Measurements from ENCODE around the gene RNFT2. TPM values are rescaled to one million over a fixed set of nuclear protein-coding genes. Genes with fewer than 3 reads are reported as not detected.
A peak's percentile ranks its signal among the peaks of the same experiment; 100 is the strongest.

The RNFT2 gene
- total RNA-seq, 1 experiment from 2014 or later: 29.5 TPM

DNA sequence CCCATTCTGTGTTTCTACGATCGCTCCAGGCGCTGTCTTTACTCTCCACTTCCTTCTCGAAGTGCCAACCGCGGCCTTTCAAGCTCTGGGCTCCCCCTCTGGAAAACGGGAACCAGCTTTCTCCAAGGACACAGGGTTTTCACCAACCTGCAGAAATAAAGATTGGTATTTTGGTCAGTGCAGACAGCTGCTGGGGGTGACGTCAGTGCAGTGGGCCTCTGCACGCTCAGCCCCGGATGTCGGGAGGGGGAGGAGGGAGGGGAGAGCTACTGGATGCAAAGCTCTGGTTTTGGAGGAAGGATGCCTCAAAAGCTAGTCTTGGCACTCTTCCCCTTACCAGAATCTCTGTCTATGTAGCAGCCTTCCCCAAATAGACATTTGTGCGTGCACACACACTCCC, 123.2 kb downstream of the RNFT2 start:
- no peak overlapping the region for H3K4me3 Mint-ChIP-seq
- no peaks in the 10 kb centered on the region for H3K27me3 ChIP-seq (ENCODE audit: insufficient read depth, low read length)
- TF ChIP-seq, protein P1, sequence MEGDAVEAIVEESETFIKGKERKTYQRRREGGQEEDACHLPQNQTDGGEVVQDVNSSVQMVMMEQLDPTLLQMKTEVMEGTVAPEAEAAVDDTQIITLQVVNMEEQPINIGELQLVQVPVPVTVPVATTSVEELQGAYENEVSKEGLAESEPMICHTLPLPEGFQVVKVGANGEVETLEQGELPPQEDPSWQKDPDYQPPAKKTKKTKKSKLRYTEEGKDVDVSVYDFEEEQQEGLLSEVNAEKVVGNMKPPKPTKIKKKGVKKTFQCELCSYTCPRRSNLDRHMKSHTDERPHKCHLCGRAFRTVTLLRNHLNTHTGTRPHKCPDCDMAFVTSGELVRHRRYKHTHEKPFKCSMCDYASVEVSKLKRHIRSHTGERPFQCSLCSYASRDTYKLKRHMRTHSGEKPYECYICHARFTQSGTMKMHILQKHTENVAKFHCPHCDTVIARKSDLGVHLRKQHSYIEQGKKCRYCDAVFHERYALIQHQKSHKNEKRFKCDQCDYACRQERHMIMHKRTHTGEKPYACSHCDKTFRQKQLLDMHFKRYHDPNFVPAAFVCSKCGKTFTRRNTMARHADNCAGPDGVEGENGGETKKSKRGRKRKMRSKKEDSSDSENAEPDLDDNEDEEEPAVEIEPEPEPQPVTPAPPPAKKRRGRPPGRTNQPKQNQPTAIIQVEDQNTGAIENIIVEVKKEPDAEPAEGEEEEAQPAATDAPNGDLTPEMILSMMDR (conservative IDR thresholded peaks at IDR 0.05): no peak
- WGBS (ENCODE audit: extremely low coverage, insufficient read length, low lambda C conversion rate): no CpG with 5 or more reads among the region's 12 CpGs
- H2AFZ ChIP-seq (ENCODE audit: low read length): no peak overlapping the region
- no peak overlapping the region for H3K27ac Mint-ChIP-seq
- no peaks in the 10 kb centered on the region for H3K79me2 ChIP-seq (ENCODE audit: insufficient read depth, low read length)
- H2AK5ac ChIP-seq (ENCODE audit: insufficient read length, low read length): no peak overlapping the region
- no peak overlapping the region for H3K18ac ChIP-seq (ENCODE audit: insufficient read length, low read depth, low read length)
- no peaks in the 10 kb centered on the region for H3K79me1 ChIP-seq (ENCODE audit: insufficient read depth, low read depth, low read length, poor library complexity, severe bottlenecking)
- H2BK12ac ChIP-seq (ENCODE audit: insufficient read length, low read depth, low read length): no peak overlapping the region
- no peak overlapping the region for H2BK5ac ChIP-seq (ENCODE audit: insufficient read length, low read length)
- H4K91ac ChIP-seq (ENCODE audit: insufficient read length, low read depth, low read length): no peak overlapping the region
- no peak overlapping the region for H4K8ac ChIP-seq (replicated peaks; ENCODE audit: insufficient read length, low read depth, low read length)
- H3K23me2 ChIP-seq (ENCODE audit: insufficient read length, low read depth, low read length, poor library complexity, severe bottlenecking): no peaks in the 10 kb centered on the region
- no peak overlapping the region for H3T11ph ChIP-seq (ENCODE audit: low read length)
- peaks cover 9 to 22% of the 10 kb centered on the region in 2 experiments for H3K4me1 Mint-ChIP-seq
- peaks cover 2% of the 10 kb centered on the region for H3K27me3 Mint-ChIP-seq (ENCODE audit: low read depth)
- no peak overlapping the region for H3K56ac ChIP-seq (ENCODE audit: insufficient read length, low read depth, low read length)
- H3K36me3 Mint-ChIP-seq (ENCODE audit: insufficient read depth in 1 of 3, low read depth in 3 of 3): no peaks in the 10 kb centered on the region; a peak in 1 of 7 replicates
- no peak overlapping the region for H3K14ac ChIP-seq (ENCODE audit: insufficient read depth, low read length)
- H3K23ac ChIP-seq (ENCODE audit: insufficient read length, low read depth, low read length): no peak overlapping the region
- H3K27ac ChIP-seq (ENCODE audit: insufficient read length, low read depth, low read length): no peak overlapping the region
- H3K4me2 ChIP-seq (ENCODE audit: insufficient read depth, insufficient read length, low read length): no peak overlapping the region
- no peaks in the 10 kb centered on the region for H3K9me3 ChIP-seq (ENCODE audit: control insufficient read depth, low read depth, low read length)
- no peak overlapping the region for H3K4ac ChIP-seq (ENCODE audit: low read depth, low read length)
- H2BK20ac ChIP-seq (ENCODE audit: low read depth, low read length, poor library complexity, severe bottlenecking): no peak overlapping the region
- no peak overlapping the region for H2BK120ac ChIP-seq (ENCODE audit: low read depth, low read length, poor library complexity, severe bottlenecking)
- H4K5ac ChIP-seq (ENCODE audit: insufficient read length, low read depth, low read length): no peak overlapping the region
- no peaks in the 10 kb centered on the region for H4K20me1 ChIP-seq (ENCODE audit: control insufficient read depth, insufficient read depth, insufficient read length)
- H3K4me1 ChIP-seq (ENCODE audit: insufficient read depth, low read length): no peaks in the 10 kb centered on the region
- H2BK15ac ChIP-seq (ENCODE audit: low read depth, low read length): no peak overlapping the region
- DNase-seq: peak; percentile 60
- no peak overlapping the region for H3K9ac ChIP-seq (ENCODE audit: extremely low read depth, insufficient read length, low read length)
- no peaks in the 10 kb centered on the region for H3K9me3 Mint-ChIP-seq

All from H9 (cell line).